ENCODE measurements around the gene C17orf58.

DNA sequence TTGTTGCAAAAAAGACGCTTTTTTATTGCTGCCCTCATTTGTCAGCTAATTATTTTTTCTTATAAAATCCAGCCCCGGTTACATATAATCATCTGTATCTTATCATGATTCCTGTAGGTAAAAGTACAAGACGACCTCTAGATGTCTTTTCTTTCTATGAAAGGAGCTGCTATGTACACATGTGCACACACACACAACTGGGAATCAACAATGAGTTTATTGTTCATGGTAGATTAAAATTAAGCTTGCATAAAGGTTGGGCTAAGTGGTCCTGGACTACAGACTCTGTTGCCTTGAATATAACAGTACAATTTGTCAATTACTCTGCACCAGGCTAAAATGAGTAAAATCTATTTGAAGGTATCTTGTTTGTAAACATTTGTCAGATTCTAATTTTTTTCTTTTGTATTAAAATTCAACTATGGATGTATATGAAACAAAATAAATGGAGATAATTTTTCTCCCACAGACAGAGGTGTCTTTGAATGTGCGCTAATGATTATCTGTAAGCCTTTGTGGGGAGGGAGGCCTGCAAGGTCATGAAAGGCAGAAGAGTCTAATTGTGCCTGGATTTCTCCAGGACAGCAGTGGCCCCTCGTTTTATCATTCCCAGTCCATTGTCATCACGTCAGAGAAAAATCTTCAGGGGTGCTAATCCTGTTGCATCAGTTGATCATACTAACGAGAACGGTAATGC lies 13.4 kb downstream of the C17orf58 start:
- TF ChIP-seq, protein P1, sequence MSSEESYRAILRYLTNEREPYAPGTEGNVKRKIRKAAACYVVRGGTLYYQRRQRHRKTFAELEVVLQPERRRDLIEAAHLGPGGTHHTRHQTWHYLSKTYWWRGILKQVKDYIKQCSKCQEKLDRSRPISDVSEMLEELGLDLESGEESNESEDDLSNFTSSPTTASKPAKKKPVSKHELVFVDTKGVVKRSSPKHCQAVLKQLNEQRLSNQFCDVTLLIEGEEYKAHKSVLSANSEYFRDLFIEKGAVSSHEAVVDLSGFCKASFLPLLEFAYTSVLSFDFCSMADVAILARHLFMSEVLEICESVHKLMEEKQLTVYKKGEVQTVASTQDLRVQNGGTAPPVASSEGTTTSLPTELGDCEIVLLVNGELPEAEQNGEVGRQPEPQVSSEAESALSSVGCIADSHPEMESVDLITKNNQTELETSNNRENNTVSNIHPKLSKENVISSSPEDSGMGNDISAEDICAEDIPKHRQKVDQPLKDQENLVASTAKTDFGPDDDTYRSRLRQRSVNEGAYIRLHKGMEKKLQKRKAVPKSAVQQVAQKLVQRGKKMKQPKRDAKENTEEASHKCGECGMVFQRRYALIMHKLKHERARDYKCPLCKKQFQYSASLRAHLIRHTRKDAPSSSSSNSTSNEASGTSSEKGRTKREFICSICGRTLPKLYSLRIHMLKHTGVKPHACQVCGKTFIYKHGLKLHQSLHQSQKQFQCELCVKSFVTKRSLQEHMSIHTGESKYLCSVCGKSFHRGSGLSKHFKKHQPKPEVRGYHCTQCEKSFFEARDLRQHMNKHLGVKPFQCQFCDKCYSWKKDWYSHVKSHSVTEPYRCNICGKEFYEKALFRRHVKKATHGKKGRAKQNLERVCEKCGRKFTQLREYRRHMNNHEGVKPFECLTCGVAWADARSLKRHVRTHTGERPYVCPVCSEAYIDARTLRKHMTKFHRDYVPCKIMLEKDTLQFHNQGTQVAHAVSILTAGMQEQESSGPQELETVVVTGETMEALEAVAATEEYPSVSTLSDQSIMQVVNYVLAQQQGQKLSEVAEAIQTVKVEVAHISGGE (CRISPR knock-in tag; IDR thresholded peaks at IDR 0.05), result no peak
- TF ChIP-seq POLR2A (conservative IDR thresholded peaks at IDR 0.05), result no peak
- TF ChIP-seq, protein P2, sequence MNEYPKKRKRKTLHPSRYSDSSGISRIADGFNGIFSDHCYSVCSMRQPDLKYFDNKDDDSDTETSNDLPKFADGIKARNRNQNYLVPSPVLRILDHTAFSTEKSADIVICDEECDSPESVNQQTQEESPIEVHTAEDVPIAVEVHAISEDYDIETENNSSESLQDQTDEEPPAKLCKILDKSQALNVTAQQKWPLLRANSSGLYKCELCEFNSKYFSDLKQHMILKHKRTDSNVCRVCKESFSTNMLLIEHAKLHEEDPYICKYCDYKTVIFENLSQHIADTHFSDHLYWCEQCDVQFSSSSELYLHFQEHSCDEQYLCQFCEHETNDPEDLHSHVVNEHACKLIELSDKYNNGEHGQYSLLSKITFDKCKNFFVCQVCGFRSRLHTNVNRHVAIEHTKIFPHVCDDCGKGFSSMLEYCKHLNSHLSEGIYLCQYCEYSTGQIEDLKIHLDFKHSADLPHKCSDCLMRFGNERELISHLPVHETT (CRISPR knock-in tag; conservative IDR thresholded peaks at IDR 0.05 in 1 of 2, IDR thresholded peaks at IDR 0.05 in 1 of 2), result no peak
- no peak for TF ChIP-seq POLR2B (IDR thresholded peaks at IDR 0.05; ENCODE audit: low read depth, partially characterized antibody)
- TF ChIP-seq, protein P3, sequence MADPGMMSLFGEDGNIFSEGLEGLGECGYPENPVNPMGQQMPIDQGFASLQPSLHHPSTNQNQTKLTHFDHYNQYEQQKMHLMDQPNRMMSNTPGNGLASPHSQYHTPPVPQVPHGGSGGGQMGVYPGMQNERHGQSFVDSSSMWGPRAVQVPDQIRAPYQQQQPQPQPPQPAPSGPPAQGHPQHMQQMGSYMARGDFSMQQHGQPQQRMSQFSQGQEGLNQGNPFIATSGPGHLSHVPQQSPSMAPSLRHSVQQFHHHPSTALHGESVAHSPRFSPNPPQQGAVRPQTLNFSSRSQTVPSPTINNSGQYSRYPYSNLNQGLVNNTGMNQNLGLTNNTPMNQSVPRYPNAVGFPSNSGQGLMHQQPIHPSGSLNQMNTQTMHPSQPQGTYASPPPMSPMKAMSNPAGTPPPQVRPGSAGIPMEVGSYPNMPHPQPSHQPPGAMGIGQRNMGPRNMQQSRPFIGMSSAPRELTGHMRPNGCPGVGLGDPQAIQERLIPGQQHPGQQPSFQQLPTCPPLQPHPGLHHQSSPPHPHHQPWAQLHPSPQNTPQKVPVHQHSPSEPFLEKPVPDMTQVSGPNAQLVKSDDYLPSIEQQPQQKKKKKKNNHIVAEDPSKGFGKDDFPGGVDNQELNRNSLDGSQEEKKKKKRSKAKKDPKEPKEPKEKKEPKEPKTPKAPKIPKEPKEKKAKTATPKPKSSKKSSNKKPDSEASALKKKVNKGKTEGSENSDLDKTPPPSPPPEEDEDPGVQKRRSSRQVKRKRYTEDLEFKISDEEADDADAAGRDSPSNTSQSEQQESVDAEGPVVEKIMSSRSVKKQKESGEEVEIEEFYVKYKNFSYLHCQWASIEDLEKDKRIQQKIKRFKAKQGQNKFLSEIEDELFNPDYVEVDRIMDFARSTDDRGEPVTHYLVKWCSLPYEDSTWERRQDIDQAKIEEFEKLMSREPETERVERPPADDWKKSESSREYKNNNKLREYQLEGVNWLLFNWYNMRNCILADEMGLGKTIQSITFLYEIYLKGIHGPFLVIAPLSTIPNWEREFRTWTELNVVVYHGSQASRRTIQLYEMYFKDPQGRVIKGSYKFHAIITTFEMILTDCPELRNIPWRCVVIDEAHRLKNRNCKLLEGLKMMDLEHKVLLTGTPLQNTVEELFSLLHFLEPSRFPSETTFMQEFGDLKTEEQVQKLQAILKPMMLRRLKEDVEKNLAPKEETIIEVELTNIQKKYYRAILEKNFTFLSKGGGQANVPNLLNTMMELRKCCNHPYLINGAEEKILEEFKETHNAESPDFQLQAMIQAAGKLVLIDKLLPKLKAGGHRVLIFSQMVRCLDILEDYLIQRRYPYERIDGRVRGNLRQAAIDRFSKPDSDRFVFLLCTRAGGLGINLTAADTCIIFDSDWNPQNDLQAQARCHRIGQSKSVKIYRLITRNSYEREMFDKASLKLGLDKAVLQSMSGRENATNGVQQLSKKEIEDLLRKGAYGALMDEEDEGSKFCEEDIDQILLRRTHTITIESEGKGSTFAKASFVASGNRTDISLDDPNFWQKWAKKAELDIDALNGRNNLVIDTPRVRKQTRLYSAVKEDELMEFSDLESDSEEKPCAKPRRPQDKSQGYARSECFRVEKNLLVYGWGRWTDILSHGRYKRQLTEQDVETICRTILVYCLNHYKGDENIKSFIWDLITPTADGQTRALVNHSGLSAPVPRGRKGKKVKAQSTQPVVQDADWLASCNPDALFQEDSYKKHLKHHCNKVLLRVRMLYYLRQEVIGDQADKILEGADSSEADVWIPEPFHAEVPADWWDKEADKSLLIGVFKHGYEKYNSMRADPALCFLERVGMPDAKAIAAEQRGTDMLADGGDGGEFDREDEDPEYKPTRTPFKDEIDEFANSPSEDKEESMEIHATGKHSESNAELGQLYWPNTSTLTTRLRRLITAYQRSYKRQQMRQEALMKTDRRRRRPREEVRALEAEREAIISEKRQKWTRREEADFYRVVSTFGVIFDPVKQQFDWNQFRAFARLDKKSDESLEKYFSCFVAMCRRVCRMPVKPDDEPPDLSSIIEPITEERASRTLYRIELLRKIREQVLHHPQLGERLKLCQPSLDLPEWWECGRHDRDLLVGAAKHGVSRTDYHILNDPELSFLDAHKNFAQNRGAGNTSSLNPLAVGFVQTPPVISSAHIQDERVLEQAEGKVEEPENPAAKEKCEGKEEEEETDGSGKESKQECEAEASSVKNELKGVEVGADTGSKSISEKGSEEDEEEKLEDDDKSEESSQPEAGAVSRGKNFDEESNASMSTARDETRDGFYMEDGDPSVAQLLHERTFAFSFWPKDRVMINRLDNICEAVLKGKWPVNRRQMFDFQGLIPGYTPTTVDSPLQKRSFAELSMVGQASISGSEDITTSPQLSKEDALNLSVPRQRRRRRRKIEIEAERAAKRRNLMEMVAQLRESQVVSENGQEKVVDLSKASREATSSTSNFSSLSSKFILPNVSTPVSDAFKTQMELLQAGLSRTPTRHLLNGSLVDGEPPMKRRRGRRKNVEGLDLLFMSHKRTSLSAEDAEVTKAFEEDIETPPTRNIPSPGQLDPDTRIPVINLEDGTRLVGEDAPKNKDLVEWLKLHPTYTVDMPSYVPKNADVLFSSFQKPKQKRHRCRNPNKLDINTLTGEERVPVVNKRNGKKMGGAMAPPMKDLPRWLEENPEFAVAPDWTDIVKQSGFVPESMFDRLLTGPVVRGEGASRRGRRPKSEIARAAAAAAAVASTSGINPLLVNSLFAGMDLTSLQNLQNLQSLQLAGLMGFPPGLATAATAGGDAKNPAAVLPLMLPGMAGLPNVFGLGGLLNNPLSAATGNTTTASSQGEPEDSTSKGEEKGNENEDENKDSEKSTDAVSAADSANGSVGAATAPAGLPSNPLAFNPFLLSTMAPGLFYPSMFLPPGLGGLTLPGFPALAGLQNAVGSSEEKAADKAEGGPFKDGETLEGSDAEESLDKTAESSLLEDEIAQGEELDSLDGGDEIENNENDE (IDR thresholded peaks at IDR 0.05; ENCODE audit: low read depth, low read length), result no peak
- TF ChIP-seq, protein P4, sequence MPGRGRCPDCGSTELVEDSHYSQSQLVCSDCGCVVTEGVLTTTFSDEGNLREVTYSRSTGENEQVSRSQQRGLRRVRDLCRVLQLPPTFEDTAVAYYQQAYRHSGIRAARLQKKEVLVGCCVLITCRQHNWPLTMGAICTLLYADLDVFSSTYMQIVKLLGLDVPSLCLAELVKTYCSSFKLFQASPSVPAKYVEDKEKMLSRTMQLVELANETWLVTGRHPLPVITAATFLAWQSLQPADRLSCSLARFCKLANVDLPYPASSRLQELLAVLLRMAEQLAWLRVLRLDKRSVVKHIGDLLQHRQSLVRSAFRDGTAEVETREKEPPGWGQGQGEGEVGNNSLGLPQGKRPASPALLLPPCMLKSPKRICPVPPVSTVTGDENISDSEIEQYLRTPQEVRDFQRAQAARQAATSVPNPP (IDR thresholded peaks at IDR 0.05; ENCODE audit: borderline replicate concordance, insufficient read depth, insufficient read length), result no peak
- TF ChIP-seq, protein P5, sequence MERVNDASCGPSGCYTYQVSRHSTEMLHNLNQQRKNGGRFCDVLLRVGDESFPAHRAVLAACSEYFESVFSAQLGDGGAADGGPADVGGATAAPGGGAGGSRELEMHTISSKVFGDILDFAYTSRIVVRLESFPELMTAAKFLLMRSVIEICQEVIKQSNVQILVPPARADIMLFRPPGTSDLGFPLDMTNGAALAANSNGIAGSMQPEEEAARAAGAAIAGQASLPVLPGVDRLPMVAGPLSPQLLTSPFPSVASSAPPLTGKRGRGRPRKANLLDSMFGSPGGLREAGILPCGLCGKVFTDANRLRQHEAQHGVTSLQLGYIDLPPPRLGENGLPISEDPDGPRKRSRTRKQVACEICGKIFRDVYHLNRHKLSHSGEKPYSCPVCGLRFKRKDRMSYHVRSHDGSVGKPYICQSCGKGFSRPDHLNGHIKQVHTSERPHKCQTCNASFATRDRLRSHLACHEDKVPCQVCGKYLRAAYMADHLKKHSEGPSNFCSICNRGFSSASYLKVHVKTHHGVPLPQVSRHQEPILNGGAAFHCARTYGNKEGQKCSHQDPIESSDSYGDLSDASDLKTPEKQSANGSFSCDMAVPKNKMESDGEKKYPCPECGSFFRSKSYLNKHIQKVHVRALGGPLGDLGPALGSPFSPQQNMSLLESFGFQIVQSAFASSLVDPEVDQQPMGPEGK (CRISPR knock-in tag; IDR thresholded peaks at IDR 0.05; ENCODE audit: borderline replicate concordance), result no peak
